Stomach (tissue), 9 donors: Measurements from ENCODE around the gene PRSS38. TPM values are rescaled to one million over a fixed set of nuclear protein-coding genes. Genes with fewer than 3 reads are reported as not detected.

Experiments
- DNase-seq, 2 donors: peaks; one replicate each; pipeline versions ENCODE4 v3.0.0 to v3.0.0-alpha.2; 2013 to 2019
- H3K27ac ChIP-seq, 5 donors: fragments of 200-600 bp in 4 of 5; sonication (generic) in 4 of 5; one replicate each; pipeline ENCODE4 v1.5.1; 2013 to 2019; ENCODE audit warnings: mild to moderate bottlenecking in 1 of 5, moderate library complexity in 1 of 5
- H3K27me3 ChIP-seq, 3 donors: fragments of 200-600 bp; sonication (generic); one replicate each; pipeline ENCODE4 v1.5.1; 2017 to 2019; ENCODE audit warnings: mixed run types in 1 of 3
- H3K36me3 ChIP-seq, 4 donors: fragments of 200-600 bp; sonication (generic); 1 replicate in 3 of 4; 2 replicates in 1 of 4; pipeline ENCODE4 v1.5.1; 2016 to 2019
- H3K4me1 ChIP-seq, 4 donors: fragments of 200-600 bp; sonication (generic); one replicate each; pipeline ENCODE4 v1.5.1; 2016 to 2019
- H3K4me3 ChIP-seq, 4 donors: fragments of 200-600 bp; sonication (generic) in 3 of 4; one replicate each; pipeline ENCODE4 v1.5.1; 2016 to 2019; ENCODE audit warnings: mild to moderate bottlenecking in 1 of 4
- H3K9me3 ChIP-seq, 4 donors: fragments of 200-600 bp; sonication (generic); one replicate each; pipeline ENCODE4 v1.5.1; 2016 to 2019
- EP300 ChIP-seq: sonication (generic); formaldehyde crosslinking; IDR thresholded peaks from one replicate; pipeline ENCODE4 v1.6.1; 2017; ENCODE audit warnings: antibody characterized with exemption
- POLR2A ChIP-seq, 4 donors: fragments of 450-650 bp; IDR thresholded peaks; one replicate each; pipeline ENCODE4 v1.6.1; 2016; ENCODE audit warnings: antibody characterized with exemption in 4 of 4, control low read depth in 2 of 4, mild to moderate bottlenecking in 1 of 4, moderate library complexity in 1 of 4
- POLR2AphosphoS5 ChIP-seq, 3 donors: sonication (generic); formaldehyde crosslinking; IDR thresholded peaks; one replicate each; pipeline ENCODE4 v1.6.1; 2016; ENCODE audit warnings: antibody characterized with exemption in 3 of 3
- WGBS, 5 donors: extraction: QIAGEN DNeasy Blood & Tissue Kit in 3 of 5; methylation state at CpG; one replicate each; pipeline versions ENCODE4 v1.1.5 to v1.1.7; 2013 to 2018; 5-methylcytosine and 5-hydroxymethylcytosine counted together
- intact Hi-C: fragments of 100-400 bp; cut with DNase I; formaldehyde crosslinking; loops from one replicate; pipeline ENCODE4 v1.15.1; 2023; ENCODE audit warnings: low total_unique reads
- polyA plus RNA-seq, 3 donors: library from polyadenylated mRNA; stranded (reverse); fragments of 200-250 nt; gene quantifications; one replicate each; pipeline ENCODE4 v1.2.3, GENCODE V29; 2013
- total RNA-seq, 5 donors: library from RNA; depleted of rRNA; stranded (reverse); fragments of >200 nt; gene quantifications; one replicate each; pipeline versions ENCODE4 v1.1.0 to v1.2.3, GENCODE V29; 2014 to 2016
- TF ChIP-seq, protein P1 (sequence below), 7 experiments: fragments of 450-650 bp in 4 of 7; fragments of 200-600 bp in 3 of 7; sonication (generic) in 3 of 7; IDR thresholded peaks; one replicate each; pipeline ENCODE4 v1.5.1; 2016 to 2019; ENCODE audit warnings: antibody characterized with exemption in 7 of 7, control low read depth in 2 of 7, mild to moderate bottlenecking in 1 of 7
- donor health status: healthy with polysubstance abuse.
- donor health status: Bipolar disorder and iron deficiency.
- donor health status: healthy.

Gene PRSS38
- total and polyA plus RNA-seq, 8 donors, result not detected

DNA sequence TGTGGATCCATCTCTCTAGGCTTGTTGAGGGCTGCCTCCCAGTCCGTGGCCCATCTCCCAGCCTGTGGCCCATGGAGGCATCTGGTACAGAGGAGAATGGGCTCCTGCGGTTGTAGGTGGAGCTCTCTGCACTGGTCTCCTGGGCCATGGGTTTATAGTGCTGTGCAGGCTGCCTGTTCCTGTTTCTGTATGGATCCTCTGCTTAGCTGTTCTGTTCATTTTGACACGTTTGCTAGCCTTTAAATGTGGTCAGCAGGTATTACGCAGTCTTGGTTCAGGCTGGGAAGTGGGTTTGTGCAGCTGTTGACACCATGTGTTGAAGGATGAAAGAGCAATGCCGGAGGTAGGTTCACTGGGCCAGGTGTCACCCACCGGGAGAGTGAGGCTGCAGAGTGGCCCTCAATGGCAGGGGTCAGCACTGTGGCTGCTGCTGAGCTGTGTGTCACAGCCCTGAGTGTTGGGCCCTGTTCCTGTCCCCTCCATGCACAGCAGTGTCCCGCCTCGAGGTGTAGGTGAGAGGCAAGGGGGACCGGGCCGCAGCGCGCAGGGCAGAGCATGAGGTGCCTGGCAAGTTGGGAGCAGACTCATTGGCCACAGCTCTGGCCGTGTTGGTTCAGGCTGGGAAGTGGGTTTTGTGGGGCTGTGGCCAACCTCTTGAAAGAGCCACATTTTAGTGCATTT, 41.3 kb upstream of the PRSS38 start:
- no peaks in the 10 kb centered on the region for H3K27me3 ChIP-seq
- no peak for TF ChIP-seq POLR2A (IDR thresholded peaks at IDR 0.05)
- TF ChIP-seq, protein P1, sequence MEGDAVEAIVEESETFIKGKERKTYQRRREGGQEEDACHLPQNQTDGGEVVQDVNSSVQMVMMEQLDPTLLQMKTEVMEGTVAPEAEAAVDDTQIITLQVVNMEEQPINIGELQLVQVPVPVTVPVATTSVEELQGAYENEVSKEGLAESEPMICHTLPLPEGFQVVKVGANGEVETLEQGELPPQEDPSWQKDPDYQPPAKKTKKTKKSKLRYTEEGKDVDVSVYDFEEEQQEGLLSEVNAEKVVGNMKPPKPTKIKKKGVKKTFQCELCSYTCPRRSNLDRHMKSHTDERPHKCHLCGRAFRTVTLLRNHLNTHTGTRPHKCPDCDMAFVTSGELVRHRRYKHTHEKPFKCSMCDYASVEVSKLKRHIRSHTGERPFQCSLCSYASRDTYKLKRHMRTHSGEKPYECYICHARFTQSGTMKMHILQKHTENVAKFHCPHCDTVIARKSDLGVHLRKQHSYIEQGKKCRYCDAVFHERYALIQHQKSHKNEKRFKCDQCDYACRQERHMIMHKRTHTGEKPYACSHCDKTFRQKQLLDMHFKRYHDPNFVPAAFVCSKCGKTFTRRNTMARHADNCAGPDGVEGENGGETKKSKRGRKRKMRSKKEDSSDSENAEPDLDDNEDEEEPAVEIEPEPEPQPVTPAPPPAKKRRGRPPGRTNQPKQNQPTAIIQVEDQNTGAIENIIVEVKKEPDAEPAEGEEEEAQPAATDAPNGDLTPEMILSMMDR (IDR thresholded peaks at IDR 0.05), result no peak
- no peak for TF ChIP-seq POLR2AphosphoS5 (IDR thresholded peaks at IDR 0.05)
- TF ChIP-seq EP300, result no peak
- intact Hi-C loops, result no loop called here
- DNase-seq, result peak in 1 of 2 donors; percentile 37
- H3K36me3 ChIP-seq, result peaks cover 4 to 77% (median 50%) of the 10 kb centered on the region in 4 donors
- peaks cover 0 to 25% (median 7%) of the 10 kb centered on the region in 4 donors for H3K4me1 ChIP-seq
- H3K27ac ChIP-seq, result peak overlapping the region in 1 of 5 donors; percentile 80
- no peak overlapping the region for H3K4me3 ChIP-seq
- WGBS, 5 donors, result 82 to 94% (median 87%) methylated on average over 11 to 13 of the region's 13 CpGs
- H3K9me3 ChIP-seq, result no peaks in the 10 kb centered on the region

DNA sequence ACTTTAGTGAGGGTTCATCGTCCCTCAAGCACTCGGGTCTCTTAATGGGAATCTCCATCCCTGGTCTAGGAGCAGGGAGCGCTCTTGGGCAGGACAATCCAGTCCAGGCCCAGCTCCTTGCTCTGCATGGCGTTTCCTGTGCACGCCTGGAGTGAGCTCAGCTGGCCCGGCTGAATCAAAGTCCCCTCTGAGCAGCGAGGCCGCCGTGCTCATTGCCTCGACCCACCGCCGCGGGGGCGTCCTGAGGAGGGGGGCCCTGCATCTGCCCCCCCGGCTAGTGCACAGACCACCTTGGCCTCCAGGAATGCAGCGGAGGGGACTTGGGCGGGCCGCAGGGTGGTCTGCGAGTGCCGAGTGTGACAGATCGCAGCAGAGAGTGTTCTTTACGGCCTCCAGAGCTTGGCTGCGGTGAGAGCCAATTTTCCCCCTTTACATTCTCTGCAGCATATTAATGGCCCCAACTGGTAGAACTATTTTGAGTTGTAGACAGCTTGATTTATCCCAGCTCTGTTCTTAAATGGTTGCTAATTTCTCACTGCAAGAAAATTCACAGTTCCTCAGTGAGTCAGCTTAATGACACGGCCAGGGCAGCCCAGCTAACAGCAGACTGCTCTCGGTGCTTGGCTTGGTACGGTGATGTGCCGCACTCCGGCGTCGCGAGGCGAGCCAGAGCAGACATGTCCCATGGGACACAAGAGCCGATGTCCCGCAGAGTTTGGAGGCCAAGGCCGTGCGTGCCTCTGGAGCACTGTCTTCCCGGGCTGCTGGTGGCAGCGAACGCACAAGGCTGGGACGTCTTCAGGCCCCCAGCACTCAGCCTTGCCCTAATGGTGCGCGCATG, 40.4 kb upstream of the PRSS38 start:
- H3K4me3 ChIP-seq, result no peak overlapping the region
- H3K9me3 ChIP-seq, result no peaks in the 10 kb centered on the region
- intact Hi-C loops, result no loop called here
- H3K4me1 ChIP-seq, result peaks cover 0 to 25% (median 7%) of the 10 kb centered on the region in 4 donors
- peaks cover 0 to 77% (median 47%) of the 10 kb centered on the region in 4 donors for H3K36me3 ChIP-seq
- peak in 1 of 2 donors; percentile 63 for DNase-seq
- peak overlapping the region in 2 of 5 donors; percentile 65 to 80 for H3K27ac ChIP-seq
- no peaks in the 10 kb centered on the region for H3K27me3 ChIP-seq
- 80 to 94% (median 87%) methylated on average over 25 to 42 of the region's 42 CpGs for whole genome bisulfite sequencing, 5 donors
- TF ChIP-seq, protein P1 (IDR thresholded peaks at IDR 0.05), result no peak
- TF ChIP-seq POLR2AphosphoS5 (IDR thresholded peaks at IDR 0.05), result peak in 1 of 3 donors; percentile 56

DNA sequence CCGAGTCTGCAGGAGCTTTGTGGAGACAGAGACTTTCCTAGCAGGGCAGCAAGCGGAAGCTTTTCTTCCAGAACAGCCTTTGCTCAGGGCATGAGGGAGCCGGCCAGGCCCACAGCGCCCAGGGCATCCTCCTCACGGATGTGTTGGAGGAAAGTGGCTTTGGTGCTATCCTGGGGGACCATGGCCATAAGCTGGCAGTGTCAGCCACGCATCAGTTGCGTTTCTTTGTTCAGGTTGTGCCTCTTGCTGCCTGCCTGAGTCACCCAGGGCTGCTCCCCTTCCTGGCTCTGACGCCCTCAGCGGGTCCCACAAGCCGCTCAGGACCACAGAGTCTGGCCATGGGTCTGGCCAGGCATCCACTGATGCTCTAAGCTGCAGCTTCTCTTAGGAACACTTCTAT, 39.6 kb upstream of the PRSS38 start:
- TF ChIP-seq EP300 (no peak), POLR2AphosphoS5 (IDR thresholded peaks at IDR 0.05) (no peak), POLR2A (IDR thresholded peaks at IDR 0.05) (no peak)
- TF ChIP-seq, protein P1 (IDR thresholded peaks at IDR 0.05), result no peak
- WGBS, 5 donors, result 92 to 98% (median 96%) methylated on average over 7 to 10 of the region's 10 CpGs
- DNase-seq, result no peak
- H3K36me3 ChIP-seq, result peaks cover 0 to 77% (median 47%) of the 10 kb centered on the region in 4 donors
- peaks cover 0 to 25% (median 7%) of the 10 kb centered on the region in 4 donors for H3K4me1 ChIP-seq
- H3K27me3 ChIP-seq, result no peaks in the 10 kb centered on the region
- intact Hi-C loops, result no loop called here
- peak overlapping the region in 2 of 5 donors; percentile 65 to 80 for H3K27ac ChIP-seq
- no peak overlapping the region for H3K4me3 ChIP-seq
- H3K9me3 ChIP-seq, result no peaks in the 10 kb centered on the region

DNA sequence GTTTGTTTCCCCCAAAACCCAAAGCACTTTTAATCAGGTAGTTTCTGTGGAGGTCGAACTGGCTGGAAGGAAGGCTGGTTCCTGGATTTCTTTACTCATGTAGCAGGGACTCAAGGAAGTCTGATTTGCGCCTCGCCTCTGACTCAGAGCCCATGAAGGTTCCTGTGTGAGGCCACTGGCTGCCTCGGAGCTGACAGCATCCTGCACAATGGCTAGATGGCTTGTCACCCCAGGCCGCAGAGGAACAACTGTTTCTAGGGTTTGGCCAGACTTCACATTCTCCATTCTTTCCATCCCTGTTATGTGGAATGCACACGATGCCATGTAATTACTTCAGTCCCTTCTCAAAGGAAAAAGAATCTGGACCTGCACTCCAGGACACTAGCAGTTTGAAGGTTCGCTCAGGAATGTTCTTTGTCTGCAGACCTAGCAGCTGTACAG, 39.1 kb upstream of the PRSS38 start:
- no peak for DNase-seq
- Histone ChIP-seq H3K36me3 (peaks cover 0 to 77% (median 47%) of the 10 kb centered on the region in 4 donors), H3K4me1 (peaks cover 0 to 25% (median 7%) of the 10 kb centered on the region in 4 donors), H3K27me3 (no peaks in the 10 kb centered on the region), H3K9me3 (no peaks in the 10 kb centered on the region), H3K27ac (peak overlapping the region in 2 of 5 donors; percentile 65 to 80), H3K4me3 (no peak overlapping the region)
- TF ChIP-seq, protein P1 (IDR thresholded peaks at IDR 0.05), result no peak
- TF ChIP-seq POLR2AphosphoS5 (IDR thresholded peaks at IDR 0.05) (no peak), EP300 (no peak), POLR2A (IDR thresholded peaks at IDR 0.05) (no peak)
- 81 to 93% (median 89%) methylated on average over 7 of the region's 7 CpGs for WGBS, 5 donors
- intact Hi-C loops, result no loop called here
